AG04450 (cell line): Measurements from ENCODE around the gene CYP26A1. TPM values are rescaled to one million over a fixed set of nuclear protein-coding genes. Genes with fewer than 3 reads are reported as not detected.

Source experiments
- CTCF ChIA-PET: fragments of 300-600, 350-600 bp; formaldehyde crosslinking; extraction: SDS; loops from one replicate; lab custom pipeline; 2022; ENCODE audit warnings: antibody characterized with exemption, inconsistent platforms; lab: Charles Lee
- POLR2A ChIA-PET: fragments of 350-600 bp; formaldehyde crosslinking; extraction: SDS; loops from one replicate; lab custom pipeline; 2021; ENCODE audit warnings: antibody characterized with exemption, inconsistent platforms; lab: Yijun Ruan, JAX
- DNase-seq: peaks from one replicate; pipeline ENCODE4 v3.0.0-alpha.2; 2011; ENCODE audit warnings: low read depth, low spot score
- H3K27ac ChIP-seq: one replicate; pipeline ENCODE4 v1.5.1; 2012; ENCODE audit warnings: low read depth, low read length, control low read depth
- H3K27me3 ChIP-seq: one replicate; pipeline ENCODE4 v1.6.0; 2012; ENCODE audit warnings: low read length; ENCODE audit not compliant: control insufficient read depth, insufficient read depth
- H3K4me3 ChIP-seq: 2 replicates; pipeline ENCODE4 v1.5.1; 2011; ENCODE audit warnings: mild to moderate bottlenecking, low read depth, low read length, control low read depth
- H3K9me3 ChIP-seq: 2 replicates; pipeline ENCODE4 v1.5.1; 2012; ENCODE audit warnings: low read length; ENCODE audit not compliant: control insufficient read depth, insufficient read depth
- CTCF ChIP-seq: IDR thresholded peaks from 2 replicates; pipeline ENCODE4 v1.5.1; 2011; ENCODE audit warnings: low read depth, low read length, control low read depth, inconsistent platforms
- polyA plus RNA-seq: library from polyadenylated mRNA; depleted of rRNA; stranded (reverse); fragments of >200 nt; gene quantifications from 2 replicates; pipeline ENCODE4 v1.2.3, GENCODE V29; 2011

CYP26A1 gene
- polyA plus RNA-seq, 1 experiment = not detected

- ChIA-PET POLR2A (no interaction called here), CTCF (interaction anchor here (2.4 kb wide), 1 partner anchor 67 kb away, joined by 6 read pairs; no protein-coding TSS in a partner anchor)
- Histone ChIP-seq H3K4me3 (peak overlapping the region; percentile 29; the same call in 1 of the 2 replicates), H3K27ac (no peak overlapping the region), H3K9me3 (peaks cover 3% of the 10 kb centered on the region; the same call in 1 of the 2 replicates), H3K27me3 (peaks cover 73% of the 10 kb centered on the region)
- no peak; the same call in 1 of the 2 replicates for TF ChIP-seq CTCF
- no peak for DNase-seq
Measured at GRCh38 chr10:93074147-93074596, 479 bp downstream of the CYP26A1 start.

- peaks cover 3% of the 10 kb centered on the region; the same call in 1 of the 2 replicates for H3K9me3 ChIP-seq
- H3K4me3 ChIP-seq = no peak overlapping the region
- ChIA-PET CTCF (interaction anchor here (2.4 kb wide), 1 partner anchor 68 kb away, joined by 6 read pairs; no protein-coding TSS in a partner anchor), POLR2A (no interaction called here)
- no peak for TF ChIP-seq CTCF
- DNase-seq = no peak
- peaks cover 71% of the 10 kb centered on the region for H3K27me3 ChIP-seq
- no peak overlapping the region for H3K27ac ChIP-seq
Measured at GRCh38 chr10:93074597-93075368, 1.1 kb downstream of the CYP26A1 start.

GRCh38 chr10:93075369-93076221, 1.9 kb downstream of the CYP26A1 start:
- Histone ChIP-seq H3K9me3 (peaks cover 3% of the 10 kb centered on the region; the same call in 1 of the 2 replicates), H3K27ac (no peak overlapping the region), H3K27me3 (peaks cover 67% of the 10 kb centered on the region), H3K4me3 (no peak overlapping the region)
- POLR2A ChIA-PET = interaction anchor here (0.5 kb wide), 1 partner anchor 206 kb away, joined by 4 read pairs; no protein-coding TSS in a partner anchor
- no peak for TF ChIP-seq CTCF
- CTCF ChIA-PET = interaction anchor here (0.6 to 2.4 kb wide), 5 partner anchors 10 to 436 kb away, joined by 3 to 13 read pairs (median 6); no protein-coding TSS in a partner anchor
- no peak for DNase-seq

- TF ChIP-seq CTCF = no peak
- POLR2A ChIA-PET = no interaction called here
- Histone ChIP-seq H3K27me3 (peaks cover 65% of the 10 kb centered on the region), H3K4me3 (no peak overlapping the region), H3K27ac (no peak overlapping the region), H3K9me3 (peaks cover 3% of the 10 kb centered on the region; the same call in 1 of the 2 replicates)
- CTCF ChIA-PET = interaction anchor here (0.6 to 2.3 kb wide), 11 partner anchors 11 to 435 kb away, joined by 3 to 13 read pairs (median 3); no protein-coding TSS in a partner anchor
- DNase-seq = no peak
Measured at GRCh38 chr10:93076871-93077270, 3.2 kb downstream of the CYP26A1 start.
